GM13976 (cell line): Measurements from ENCODE around the gene CACNG1.

Source experiments
- DNase-seq: peaks from one replicate; pipeline ENCODE4 v3.0.0; 2012; ENCODE audit warnings: low spot score
- in situ Hi-C: fragments of 300-500 bp; cut with MboI; formaldehyde crosslinking; loops from one replicate; pipeline ENCODE4 v1.12.0; 2022; ENCODE audit warnings: low sequenced_read_pairs, mixed read lengths, inconsistent platforms; ENCODE audit not compliant: unreplicated experiment
- TF ChIP-seq, protein P1 (sequence below): IDR thresholded peaks from 2 replicates; pipeline ENCODE4 v1.5.1; 2012; ENCODE audit warnings: borderline replicate concordance, mild to moderate bottlenecking; ENCODE audit not compliant: insufficient read depth; ENCODE audit errors: extremely low read depth, missing control alignments, control extremely low read depth

The CACNG1 gene

GRCh38 chr17:67024736-67025135 lies 19.6 kb upstream of the CACNG1 start:
- in situ Hi-C loops: no loop called here
- DNase-seq: no peak
- TF ChIP-seq, protein P1, sequence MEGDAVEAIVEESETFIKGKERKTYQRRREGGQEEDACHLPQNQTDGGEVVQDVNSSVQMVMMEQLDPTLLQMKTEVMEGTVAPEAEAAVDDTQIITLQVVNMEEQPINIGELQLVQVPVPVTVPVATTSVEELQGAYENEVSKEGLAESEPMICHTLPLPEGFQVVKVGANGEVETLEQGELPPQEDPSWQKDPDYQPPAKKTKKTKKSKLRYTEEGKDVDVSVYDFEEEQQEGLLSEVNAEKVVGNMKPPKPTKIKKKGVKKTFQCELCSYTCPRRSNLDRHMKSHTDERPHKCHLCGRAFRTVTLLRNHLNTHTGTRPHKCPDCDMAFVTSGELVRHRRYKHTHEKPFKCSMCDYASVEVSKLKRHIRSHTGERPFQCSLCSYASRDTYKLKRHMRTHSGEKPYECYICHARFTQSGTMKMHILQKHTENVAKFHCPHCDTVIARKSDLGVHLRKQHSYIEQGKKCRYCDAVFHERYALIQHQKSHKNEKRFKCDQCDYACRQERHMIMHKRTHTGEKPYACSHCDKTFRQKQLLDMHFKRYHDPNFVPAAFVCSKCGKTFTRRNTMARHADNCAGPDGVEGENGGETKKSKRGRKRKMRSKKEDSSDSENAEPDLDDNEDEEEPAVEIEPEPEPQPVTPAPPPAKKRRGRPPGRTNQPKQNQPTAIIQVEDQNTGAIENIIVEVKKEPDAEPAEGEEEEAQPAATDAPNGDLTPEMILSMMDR: no peak

DNA sequence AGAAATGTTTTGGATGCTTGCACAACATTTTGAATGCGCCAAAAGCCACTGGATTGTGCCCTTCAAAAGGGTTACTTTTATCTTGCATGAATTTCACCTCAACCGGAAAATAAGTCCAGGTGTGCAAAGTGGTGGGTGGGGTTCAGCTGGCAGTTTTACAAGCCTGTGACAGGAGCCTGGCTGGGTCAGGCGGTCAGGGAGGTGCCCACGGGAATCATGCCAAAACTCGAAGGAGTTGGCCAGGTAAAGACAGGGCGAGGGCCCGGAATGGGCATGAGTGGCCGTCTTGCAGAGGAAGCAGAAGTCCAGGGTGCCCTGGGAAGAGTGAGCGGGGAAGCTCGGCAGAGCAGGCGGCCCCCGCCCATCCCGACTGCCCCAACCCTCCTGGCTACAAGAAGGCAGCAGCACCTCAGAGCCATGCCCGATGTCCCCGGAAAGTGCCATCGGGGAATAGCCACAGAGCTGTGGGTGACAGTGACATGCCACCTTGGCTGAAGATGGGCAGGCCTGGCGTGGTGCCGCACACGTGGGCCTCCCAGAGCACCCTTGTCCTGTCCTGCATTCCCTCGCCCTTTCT lies 19.1 kb upstream of the CACNG1 start:
- in situ Hi-C loops: no loop called here
- DNase-seq: no peak
- TF ChIP-seq, protein P1: no peak

GRCh38 chr17:67026341-67026740 lies 18.0 kb upstream of the CACNG1 start:
- DNase-seq: no peak
- in situ Hi-C loops: no loop called here
- TF ChIP-seq, protein P1: no peak

DNA sequence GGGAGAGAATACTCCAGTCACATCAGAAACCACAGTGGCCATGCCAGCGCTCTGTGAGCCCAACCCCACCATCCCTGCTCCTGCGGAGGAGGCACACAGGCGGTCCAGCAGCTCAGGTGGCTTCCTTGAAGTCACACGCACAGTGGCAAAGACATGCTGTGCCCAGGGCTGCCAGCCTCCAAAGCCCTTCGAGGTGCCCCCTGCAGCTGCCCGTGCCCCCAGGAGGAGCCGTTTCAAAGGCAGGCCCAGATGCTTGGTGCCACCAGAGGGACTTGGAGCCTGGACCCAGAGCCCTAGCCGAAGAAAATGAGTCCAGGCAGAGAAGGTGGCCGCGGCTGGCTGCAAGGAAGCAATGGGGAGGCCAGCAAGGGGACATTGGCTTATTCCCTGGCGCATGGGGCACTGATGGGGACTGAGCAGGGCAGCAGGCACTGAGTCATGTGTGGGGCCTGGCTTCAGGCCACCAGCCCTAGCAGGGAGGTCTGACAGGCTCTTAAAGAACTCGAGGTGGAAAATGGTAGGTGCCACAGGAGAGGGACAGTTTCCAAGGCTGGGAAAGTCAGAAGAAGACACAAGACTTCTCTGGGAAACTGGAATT lies 17.2 kb upstream of the CACNG1 start:
- in situ Hi-C loops: no loop called here
- no peak for DNase-seq
- TF ChIP-seq, protein P1: no peak

DNA sequence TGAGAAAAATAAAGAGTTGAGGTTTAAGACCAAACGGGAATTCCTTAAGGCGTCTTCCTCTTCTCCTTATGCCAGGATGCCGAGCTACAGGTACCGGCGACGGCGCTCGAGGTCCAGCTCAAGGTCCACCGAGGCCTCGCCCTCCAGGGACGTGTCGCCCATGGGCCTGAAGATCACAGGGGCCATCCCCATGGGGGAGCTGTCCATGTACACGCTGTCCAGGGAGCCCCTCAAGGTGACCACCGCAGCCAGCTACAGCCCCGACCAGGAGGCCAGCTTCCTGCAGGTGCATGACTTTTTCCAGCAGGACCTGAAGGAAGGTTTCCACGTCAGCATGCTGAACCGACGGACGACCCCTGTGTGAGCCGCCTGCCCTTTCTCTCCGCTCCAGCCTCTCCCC lies 13.7 kb upstream of the CACNG1 start:
- in situ Hi-C loops: no loop called here
- DNase-seq: no peak
- TF ChIP-seq, protein P1: no peak

- TF ChIP-seq, protein P1: no peak
- in situ Hi-C loops: no loop called here
- DNase-seq: no peak
Measured at GRCh38 chr17:67032382-67032781, 12.0 kb upstream of the CACNG1 start.
